GM23248 (cell line): ENCODE data around the gene NIPAL4.
"Not testable (repeated sequence)": the region's sequence is repeated elsewhere in the genome, so short reads cannot be mapped to it uniquely, and the experiment has no call there.

Experiments used
- EZH2 ChIP-seq: fragments of 200-600 bp; sonication (generic); IDR thresholded peaks from 2 replicates; pipeline ENCODE4 v1.6.1; 2018; ENCODE audit warnings: antibody characterized with exemption, mild to moderate bottlenecking; ENCODE audit not compliant: insufficient read depth, poor library complexity, severe bottlenecking
- EZH2phosphoT487 ChIP-seq: fragments of 200-600 bp; sonication (generic); IDR thresholded peaks from 2 replicates; pipeline ENCODE4 v1.6.1; 2018; ENCODE audit warnings: antibody characterized with exemption, moderate library complexity, mild to moderate bottlenecking, low read depth; ENCODE audit not compliant: insufficient read depth

DNA sequence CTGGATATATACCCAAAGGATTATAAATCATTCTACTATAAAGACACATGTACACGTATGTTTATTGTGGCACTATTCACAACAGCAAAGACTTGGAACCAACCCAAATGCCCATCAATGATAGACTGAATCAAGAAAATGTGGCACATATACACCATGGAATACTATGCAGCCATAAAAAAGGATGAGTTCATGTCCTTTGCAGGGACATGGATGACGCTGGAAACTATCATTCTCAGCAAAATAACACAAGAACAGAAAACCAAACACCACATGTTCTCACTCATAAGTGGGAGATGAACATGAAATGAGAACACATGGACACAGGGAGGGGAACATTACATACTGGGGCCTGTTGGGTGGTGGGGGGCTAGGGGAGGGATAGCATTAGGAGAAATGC, 22.7 kb downstream of the NIPAL4 start:
- not testable (repeated sequence) for TF ChIP-seq EZH2, EZH2phosphoT487
